Measurements from ENCODE around the gene SLC24A2.
"Not testable (repeated sequence)": the region's sequence is repeated elsewhere in the genome, so short reads cannot be mapped to it uniquely, and the experiment has no call there.

Gene SLC24A2

GRCh38 chr9:19788614-19789271 is at the start of gene SLC24A2:
TSS of gene SLC24A2 (minus strand) at chr9:19789037.
- DNase-seq: no peak

GRCh38 chr9:19833331-19833730 is 44.5 kb upstream of the SLC24A2 start:
- DNase-seq: not testable (repeated sequence)

GRCh38 chr9:19830796-19831195 is 42.0 kb upstream of the SLC24A2 start:
- DNase-seq: no peak

- DNase-seq: peak; percentile 97
Measured at GRCh38 chr9:19828576-19829109, 39.8 kb upstream of the SLC24A2 start.

- DNase-seq: no peak
Measured at GRCh38 chr9:19816769-19817168, 27.9 kb upstream of the SLC24A2 start.

GRCh38 chr9:19812194-19812593 is 23.4 kb upstream of the SLC24A2 start:
- DNase-seq: no peak

- no peak for DNase-seq
Measured at GRCh38 chr9:19809422-19810269, 20.8 kb upstream of the SLC24A2 start.

GRCh38 chr9:19807182-19807892 is 18.5 kb upstream of the SLC24A2 start:
- no peak for DNase-seq

GRCh38 chr9:19804431-19804830 is 15.6 kb upstream of the SLC24A2 start:
- DNase-seq: no peak

- no peak for DNase-seq
Measured at GRCh38 chr9:19800884-19801283, 12.0 kb upstream of the SLC24A2 start.

GRCh38 chr9:19799784-19800183 is 10.9 kb upstream of the SLC24A2 start:
- no peak for DNase-seq

- DNase-seq: peak; percentile 54
Measured at GRCh38 chr9:19788152-19788551, 685 bp downstream of the SLC24A2 start.

- DNase-seq: no peak
Measured at GRCh38 chr9:19787672-19788071, 1.2 kb downstream of the SLC24A2 start.

GRCh38 chr9:19785230-19785629 is 3.6 kb downstream of the SLC24A2 start:
- no peak for DNase-seq

GRCh38 chr9:19784136-19784535 is 4.7 kb downstream of the SLC24A2 start:
- DNase-seq: no peak

- DNase-seq: no peak
Measured at GRCh38 chr9:19783500-19783899, 5.3 kb downstream of the SLC24A2 start.

GRCh38 chr9:19782005-19782404 is 6.8 kb downstream of the SLC24A2 start:
- DNase-seq: peak; percentile 14

GRCh38 chr9:19781240-19781639 is 7.6 kb downstream of the SLC24A2 start:
- no peak for DNase-seq

- no peak for DNase-seq
Measured at GRCh38 chr9:19771446-19771845, 17.4 kb downstream of the SLC24A2 start.

GRCh38 chr9:19770973-19771372 is 17.9 kb downstream of the SLC24A2 start:
- DNase-seq: no peak

- DNase-seq: no peak
Measured at GRCh38 chr9:19769213-19769612, 19.6 kb downstream of the SLC24A2 start.

GRCh38 chr9:19768798-19769197 is 20.0 kb downstream of the SLC24A2 start:
- no peak for DNase-seq

GRCh38 chr9:19759066-19759465 is 29.8 kb downstream of the SLC24A2 start:
- DNase-seq: peak; percentile 42
